HTERT RPE-1 (cell line): ENCODE measurements around the gene RTRAF.

Experiments
- in situ Hi-C: fragments of 300-500 bp; cut with MboI; formaldehyde crosslinking; loops from 4 replicates; pipeline ENCODE4 v1.14.3; 2020; ENCODE audit warnings: low sequenced_read_pairs

The RTRAF gene

GRCh38 chr14:51989293-51990234 is at the start of gene RTRAF:
Gene RTRAF, plus strand, starts transcription at chr14:51989546. Its CDS starts 94 bp downstream, at chr14:51989640.
- in situ Hi-C loops, result no loop called here

GRCh38 chr14:51939755-51940301 is 49.5 kb upstream of the RTRAF start:
- in situ Hi-C loops, result no loop called here

GRCh38 chr14:51942971-51943370 is 46.4 kb upstream of the RTRAF start:
- in situ Hi-C loops, result no loop called here

- in situ Hi-C loops, result no loop called here
These were observed 39.3 kb upstream of the RTRAF start for GRCh38 chr14:51950007-51950406.

- in situ Hi-C loops, result no loop called here
These were observed 37.7 kb upstream of the RTRAF start for GRCh38 chr14:51951656-51952055.

- in situ Hi-C loops, result no loop called here
These were observed 35.3 kb upstream of the RTRAF start for GRCh38 chr14:51954031-51954430.

- in situ Hi-C loops, result no loop called here
These were observed 34.7 kb upstream of the RTRAF start for GRCh38 chr14:51954657-51955056.

- in situ Hi-C loops, result no loop called here
These were observed 31.4 kb upstream of the RTRAF start for GRCh38 chr14:51957950-51958349.

- in situ Hi-C loops, result no loop called here
These were observed 29.4 kb upstream of the RTRAF start for GRCh38 chr14:51959928-51960327.

GRCh38 chr14:51960866-51961265 is 28.5 kb upstream of the RTRAF start:
- in situ Hi-C loops, result no loop called here

GRCh38 chr14:51962711-51963110 is 26.6 kb upstream of the RTRAF start:
- in situ Hi-C loops, result no loop called here

- in situ Hi-C loops, result no loop called here
These were observed 26.1 kb upstream of the RTRAF start for GRCh38 chr14:51963286-51963685.

- in situ Hi-C loops, result no loop called here
These were observed 21.8 kb upstream of the RTRAF start for GRCh38 chr14:51967521-51967920.

- in situ Hi-C loops, result no loop called here
These were observed 19.4 kb upstream of the RTRAF start for GRCh38 chr14:51969852-51970540.

- in situ Hi-C loops, result no loop called here
These were observed 16.8 kb upstream of the RTRAF start for GRCh38 chr14:51972566-51972965.

- in situ Hi-C loops, result no loop called here
These were observed 12.3 kb upstream of the RTRAF start for GRCh38 chr14:51977075-51977474.

GRCh38 chr14:51978681-51979085 is 10.7 kb upstream of the RTRAF start:
- in situ Hi-C loops, result no loop called here

GRCh38 chr14:51979088-51979709 is 10.1 kb upstream of the RTRAF start:
- in situ Hi-C loops, result no loop called here

- in situ Hi-C loops, result no loop called here
These were observed 8.0 kb upstream of the RTRAF start for GRCh38 chr14:51981218-51981854.

GRCh38 chr14:51988221-51988620 is 1.1 kb upstream of the RTRAF start:
- in situ Hi-C loops, result no loop called here

GRCh38 chr14:51990488-51990887 is 1.1 kb downstream of the RTRAF start:
- in situ Hi-C loops, result no loop called here
